BLaER1 (cell line): ENCODE data around the gene FAM83E.
A peak's percentile ranks its signal among the peaks of the same experiment; 100 is the strongest.

ENCODE experiments used
- H3K27ac ChIP-seq: shearing (Covaris generic); formaldehyde crosslinking; 2 replicates; pipeline ENCODE4 v1.8.1; 2022
- H3K27me3 ChIP-seq: shearing (Covaris generic); formaldehyde crosslinking; 2 replicates; pipeline ENCODE4 v1.8.1; 2022
- H3K36me3 ChIP-seq: shearing (Covaris generic); formaldehyde crosslinking; 2 replicates; pipeline ENCODE4 v1.8.1; 2022
- H3K4me1 ChIP-seq: shearing (Covaris generic); formaldehyde crosslinking; 2 replicates; pipeline ENCODE4 v1.8.1; 2022
- H3K4me2 ChIP-seq: shearing (Covaris generic); formaldehyde crosslinking; 2 replicates; pipeline ENCODE4 v1.8.1; 2022
- H3K4me3 ChIP-seq: shearing (Covaris generic); formaldehyde crosslinking; 2 replicates; pipeline ENCODE4 v1.8.1; 2022
- H3K9ac ChIP-seq: shearing (Covaris generic); formaldehyde crosslinking; 2 replicates; pipeline ENCODE4 v1.8.1; 2022
- H3K9me3 ChIP-seq: shearing (Covaris generic); formaldehyde crosslinking; 2 replicates; pipeline ENCODE4 v1.8.1; 2022
- H4K20me1 ChIP-seq: shearing (Covaris generic); formaldehyde crosslinking; 2 replicates; pipeline ENCODE4 v1.8.1; 2022
- Cebpa-rat ChIP-seq: shearing (Covaris generic); IDR thresholded peaks from 2 replicates; pipeline ENCODE4 v1.8.1; 2022

FAM83E gene

DNA sequence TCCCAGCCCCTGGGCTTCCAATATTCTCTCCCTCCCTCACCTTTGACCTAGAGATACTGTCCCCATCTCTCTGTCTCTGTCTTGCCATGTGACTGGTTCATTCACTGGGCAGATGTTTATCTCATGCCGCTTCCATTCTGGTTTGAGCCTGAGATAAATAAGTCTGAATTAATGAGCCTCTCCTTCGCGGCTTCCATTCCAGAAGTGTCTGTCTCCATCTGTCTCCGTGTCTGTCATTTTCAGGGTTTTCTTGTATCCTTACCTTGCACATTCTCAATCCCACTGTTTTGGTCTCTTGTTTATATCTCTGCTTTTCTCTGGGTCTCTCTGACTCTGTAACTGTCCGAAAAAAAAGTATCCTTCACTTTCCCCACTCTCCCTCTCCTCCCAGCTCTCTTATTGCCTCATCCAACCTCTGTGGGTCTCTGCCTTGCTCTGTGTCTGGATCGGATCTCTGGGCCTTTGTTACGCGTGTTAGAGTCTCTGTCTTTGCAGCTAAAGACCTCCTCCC, 8.7 kb upstream of the FAM83E start:
- H3K4me2 ChIP-seq: peak overlapping the region; percentile 91
- H3K27me3 ChIP-seq: no peaks in the 10 kb centered on the region
- H3K9me3 ChIP-seq: no peaks in the 10 kb centered on the region
- H3K9ac ChIP-seq: peak overlapping the region; percentile 81
- H3K27ac ChIP-seq: peak overlapping the region; percentile 81
- no peak for TF ChIP-seq Cebpa-rat
- peak overlapping the region; percentile 69 for H3K4me3 ChIP-seq
- H3K4me1 ChIP-seq: peaks cover 40% of the 10 kb centered on the region
- peaks cover 7% of the 10 kb centered on the region; the same call in 1 of the 2 replicates for H4K20me1 ChIP-seq
- H3K36me3 ChIP-seq: peaks cover 28% of the 10 kb centered on the region

GRCh38 chr19:48619692-48620585, 5.1 kb upstream of the FAM83E start:
- no peak for TF ChIP-seq Cebpa-rat
- Histone ChIP-seq H3K9me3 (no peaks in the 10 kb centered on the region), H3K27ac (peak overlapping the region; percentile 90), H3K4me1 (peaks cover 68% of the 10 kb centered on the region), H3K4me2 (peak overlapping the region; percentile 95), H3K4me3 (peak overlapping the region; percentile 85), H3K27me3 (no peaks in the 10 kb centered on the region), H3K36me3 (peaks cover 32% of the 10 kb centered on the region), H3K9ac (peak overlapping the region; percentile 87), H4K20me1 (peaks cover 41% of the 10 kb centered on the region)

GRCh38 chr19:48618916-48619691, 4.2 kb upstream of the FAM83E start, which contains the start of the genes RPL18 and SPHK2:
Gene RPL18, minus strand, starts transcription at chr19:48619178. Its CDS starts 35 bp downstream, at chr19:48619143.
Gene SPHK2, plus strand, starts transcription at chr19:48619506. Its CDS starts 1,009 bp downstream, at chr19:48620515.
- peaks cover 62% of the 10 kb centered on the region for H3K4me1 ChIP-seq
- peak within 1 kb of the TSS; percentile 85 for H3K4me3 ChIP-seq
- H3K9me3 ChIP-seq: no peaks in the 10 kb centered on the region
- peaks cover 40% of the 10 kb centered on the region for H3K36me3 ChIP-seq
- no peak for TF ChIP-seq Cebpa-rat
- H3K27ac ChIP-seq: peak within 1 kb of the TSS; percentile 93
- H3K27me3 ChIP-seq: no peaks in the 10 kb centered on the region
- peaks cover 47% of the 10 kb centered on the region for H4K20me1 ChIP-seq
- peak within 1 kb of the TSS; percentile 97 for H3K9ac ChIP-seq
- H3K4me2 ChIP-seq: peak within 1 kb of the TSS; percentile 96

DNA sequence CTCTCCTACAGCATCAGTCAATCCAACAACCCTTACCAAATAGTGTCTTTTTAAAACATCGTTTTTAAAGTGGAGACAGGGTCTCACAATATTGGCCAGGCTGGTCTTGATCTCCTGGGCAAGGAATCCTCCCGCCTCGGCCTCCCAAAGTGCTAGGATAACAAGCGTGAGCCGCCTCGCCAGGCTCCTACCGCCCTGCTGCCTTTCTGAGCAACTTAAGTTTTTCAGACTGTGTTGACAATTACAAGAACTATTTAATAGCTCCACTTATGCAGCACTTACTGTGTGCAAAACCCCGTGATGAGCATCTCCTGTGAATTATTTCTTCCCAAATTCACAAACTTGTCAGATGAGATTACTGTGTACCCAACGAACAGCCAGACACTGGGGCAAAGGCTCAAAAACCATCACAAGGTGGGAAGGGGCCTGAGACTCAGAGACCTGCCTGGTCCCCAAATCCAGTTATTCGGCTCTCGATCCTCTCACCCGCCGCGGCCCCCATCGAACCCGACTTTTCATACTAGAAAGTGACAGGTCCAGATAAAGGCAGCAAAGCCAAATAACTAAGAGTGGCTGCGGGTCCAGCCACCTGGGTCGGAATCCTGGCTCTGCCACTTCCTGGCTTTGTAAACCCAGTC, 3.5 kb upstream of the FAM83E start:
- Histone ChIP-seq H3K27ac (peak overlapping the region; percentile 93), H3K4me3 (peak overlapping the region; percentile 85), H3K36me3 (peaks cover 47% of the 10 kb centered on the region), H3K27me3 (no peaks in the 10 kb centered on the region), H3K4me1 (peaks cover 64% of the 10 kb centered on the region), H3K9ac (peak overlapping the region; percentile 97), H3K9me3 (no peaks in the 10 kb centered on the region), H4K20me1 (peaks cover 54% of the 10 kb centered on the region), H3K4me2 (peak overlapping the region; percentile 96)
- no peak for TF ChIP-seq Cebpa-rat

DNA sequence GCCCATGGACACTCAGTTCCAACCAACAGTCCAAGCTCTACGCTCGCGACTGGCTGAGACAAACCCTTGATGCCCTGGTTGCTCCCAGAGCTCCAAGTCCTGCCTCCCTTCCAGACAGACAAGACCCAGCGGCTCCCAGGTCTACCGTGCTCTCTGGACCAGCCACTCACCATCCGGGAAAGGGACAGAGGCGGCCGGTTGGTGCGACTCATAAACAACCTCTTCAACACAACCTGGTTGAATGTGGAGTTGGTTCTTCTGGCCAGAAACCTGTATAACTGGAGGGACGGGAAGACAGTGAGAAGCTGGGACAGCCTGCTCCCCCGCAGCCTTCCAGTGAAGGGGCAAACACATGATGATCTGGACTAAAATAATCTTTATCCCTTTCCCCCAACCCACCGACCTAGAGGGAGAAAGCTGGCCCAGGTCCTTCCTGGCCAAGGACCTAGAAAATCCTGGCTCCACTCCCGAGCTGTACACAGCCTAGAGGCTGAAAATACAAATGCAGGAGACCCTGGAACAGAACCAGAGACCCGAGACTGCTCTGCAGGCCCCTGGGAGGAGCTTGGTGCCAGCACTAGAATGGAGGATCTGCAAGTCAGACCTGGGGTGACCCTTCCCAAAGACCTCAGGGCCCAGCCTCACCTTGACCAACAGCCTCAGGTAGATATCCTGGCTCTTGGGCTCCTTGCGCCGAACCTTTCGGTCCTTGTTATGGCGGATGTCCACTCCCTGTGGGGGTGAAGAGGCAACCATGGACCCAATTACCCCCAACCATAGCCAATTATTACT, 2.5 kb upstream of the FAM83E start:
- H4K20me1 ChIP-seq: peaks cover 54% of the 10 kb centered on the region
- peak overlapping the region; percentile 85 for H3K4me3 ChIP-seq
- no peaks in the 10 kb centered on the region for H3K27me3 ChIP-seq
- peak overlapping the region; percentile 96 for H3K4me2 ChIP-seq
- H3K4me1 ChIP-seq: peaks cover 61% of the 10 kb centered on the region
- no peaks in the 10 kb centered on the region for H3K9me3 ChIP-seq
- no peak for TF ChIP-seq Cebpa-rat
- peak overlapping the region; percentile 93 for H3K27ac ChIP-seq
- H3K36me3 ChIP-seq: peaks cover 52% of the 10 kb centered on the region
- peak overlapping the region; percentile 97 for H3K9ac ChIP-seq

- Histone ChIP-seq H3K4me1 (peaks cover 58% of the 10 kb centered on the region), H3K4me3 (peak overlapping the region; percentile 85), H3K9me3 (no peaks in the 10 kb centered on the region), H4K20me1 (peaks cover 54% of the 10 kb centered on the region), H3K36me3 (peaks cover 52% of the 10 kb centered on the region), H3K27me3 (no peaks in the 10 kb centered on the region), H3K27ac (peak overlapping the region; percentile 93; the same call in 1 of the 2 replicates), H3K9ac (peak overlapping the region; percentile 97), H3K4me2 (peak overlapping the region; percentile 96)
- no peak for TF ChIP-seq Cebpa-rat
These were observed 1.7 kb upstream of the FAM83E start for GRCh38 chr19:48616491-48617056.

DNA sequence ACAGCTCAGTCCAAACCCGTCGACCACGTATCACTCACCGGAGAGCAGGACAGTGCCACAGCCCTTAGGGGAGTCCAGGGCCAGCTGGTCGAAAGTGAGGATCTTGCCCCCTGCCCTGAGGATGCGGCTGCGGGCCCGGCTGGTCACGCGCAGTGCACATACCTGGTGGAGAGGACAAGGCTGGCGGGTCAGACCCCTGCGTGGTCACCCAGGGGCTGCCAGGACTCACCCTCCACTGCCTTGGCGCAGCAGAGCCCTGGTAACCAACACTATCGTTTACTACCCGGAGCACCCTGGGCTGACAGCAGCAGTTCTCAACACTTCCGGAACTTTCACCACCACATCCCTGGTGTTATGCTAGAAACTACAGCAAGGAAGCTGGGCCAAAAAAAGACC, 1.2 kb upstream of the FAM83E start:
- Histone ChIP-seq H3K4me2 (peak overlapping the region; percentile 96), H3K4me1 (peaks cover 58% of the 10 kb centered on the region), H3K4me3 (0 out of 2 replicates have a peak overlapping the region, but pooled peaks have one; percentile 85), H3K9ac (peak overlapping the region; percentile 97), H3K27me3 (no peaks in the 10 kb centered on the region), H3K27ac (no peak overlapping the region), H4K20me1 (peaks cover 54% of the 10 kb centered on the region), H3K36me3 (peaks cover 52% of the 10 kb centered on the region), H3K9me3 (no peaks in the 10 kb centered on the region)
- no peak for TF ChIP-seq Cebpa-rat

DNA sequence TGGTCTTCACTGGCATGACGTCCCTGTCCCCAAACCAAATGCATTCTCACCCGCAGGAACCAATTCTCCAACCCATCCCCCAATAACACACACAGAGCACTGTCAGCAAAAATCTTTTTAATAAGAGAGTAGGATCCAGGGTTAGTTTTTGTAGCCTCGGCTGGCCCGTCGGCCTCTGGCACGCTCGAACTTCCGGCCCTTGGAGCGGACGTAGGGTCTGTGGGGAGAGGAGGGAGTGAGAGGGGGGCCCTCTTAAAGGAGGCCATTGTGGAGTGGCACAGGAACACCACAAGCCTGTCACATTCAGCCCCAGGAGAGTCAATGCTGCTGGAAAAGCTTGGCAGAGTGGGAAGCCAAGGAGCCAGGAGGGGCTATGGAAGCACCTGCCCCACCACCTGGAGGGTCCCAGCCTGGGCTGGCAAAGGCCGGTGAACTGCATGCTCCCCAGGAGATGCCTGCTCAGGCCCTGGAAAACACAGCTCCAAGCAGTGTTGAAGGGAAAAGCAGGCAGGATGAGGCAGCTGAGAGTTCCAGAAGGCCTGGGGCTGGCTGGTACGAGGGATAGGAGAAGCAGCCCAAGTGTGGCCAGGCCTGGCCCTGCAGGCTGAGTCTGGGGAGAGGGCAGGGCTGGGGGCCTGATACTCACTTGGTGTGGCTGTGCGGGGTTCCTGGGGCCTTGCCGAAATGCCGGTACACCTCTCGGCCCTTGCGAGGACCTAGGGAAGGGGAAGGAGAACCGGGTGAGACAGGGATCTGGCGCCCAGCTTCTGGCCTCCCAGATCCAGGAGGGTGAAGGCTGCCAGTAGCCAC, 560 bp upstream of the FAM83E start:
- Histone ChIP-seq H3K9ac (peak overlapping the region; percentile 97), H3K4me3 (no peak overlapping the region), H3K36me3 (peaks cover 52% of the 10 kb centered on the region), H4K20me1 (peaks cover 54% of the 10 kb centered on the region), H3K4me2 (peak overlapping the region; percentile 96; the same call in 1 of the 2 replicates), H3K27ac (no peak overlapping the region), H3K9me3 (no peaks in the 10 kb centered on the region), H3K4me1 (peaks cover 55% of the 10 kb centered on the region), H3K27me3 (no peaks in the 10 kb centered on the region)
- TF ChIP-seq Cebpa-rat: no peak
